ENCODE data around the gene ABHD12B. TPM values are rescaled to one million over a fixed set of nuclear protein-coding genes. Genes with fewer than 3 reads are reported as not detected.
"Not testable (repeated sequence)": the region's sequence is repeated elsewhere in the genome, so short reads cannot be mapped to it uniquely, and the experiment has no call there.

The ABHD12B gene
- polyA plus RNA-seq, 3 donors = 0.45 to 0.54 TPM; not detected in 1

GRCh38 chr14:50937800-50938199 lies 65.9 kb downstream of the ABHD12B start:
- H3K4me2 ChIP-seq (replicated peaks; ENCODE audit: extremely low read depth, low read length, poor library complexity, severe bottlenecking) = peak overlapping the region; percentile 61
- H3K79me2 ChIP-seq (ENCODE audit: insufficient read depth, low read length) = peaks cover 85% of the 10 kb centered on the region
- peak overlapping the region in 1 of 2 donors; percentile 65 for H3K4me3 Mint-ChIP-seq
- H3K27ac Mint-ChIP-seq = peak overlapping the region; percentile 90 to 98 (median 94)
- peaks cover 39 to 60% of the 10 kb centered on the region in 2 donors for H3K36me3 Mint-ChIP-seq
- no peak for TF ChIP-seq CTCF (IDR thresholded peaks at IDR 0.05)
- no peaks in the 10 kb centered on the region for H3K27me3 ChIP-seq (ENCODE audit: control insufficient read depth in 2 of 2, insufficient read depth in 2 of 2, low read length in 2 of 2)
- H3K4me1 Mint-ChIP-seq = peaks cover 69% of the 10 kb centered on the region
- intact Hi-C loops (cut with micrococcal nuclease) = no loop called here
- no peak overlapping the region for H2AFZ ChIP-seq (ENCODE audit: insufficient read depth, low read depth, low read length, poor library complexity, severe bottlenecking)
- peaks cover 0 to 2% (median 0%) of the 10 kb centered on the region in 7 donors for H3K9me3 Mint-ChIP-seq
- peak overlapping the region; percentile 66 to 86 for H3K27ac ChIP-seq (ENCODE audit: low read depth in 1 of 2, low read length in 2 of 2)
- no peaks in the 10 kb centered on the region for H3K9me3 ChIP-seq (replicated peaks in 1 of 2; ENCODE audit: control insufficient read depth in 1 of 2, insufficient read depth in 1 of 2, low read length in 2 of 2)
- peaks cover 32 to 41% of the 10 kb centered on the region in 2 donors for H3K36me3 ChIP-seq (replicated peaks in 1 of 2; ENCODE audit: control insufficient read depth in 1 of 2, insufficient read depth in 2 of 2, low read length in 2 of 2)
- peaks cover 66 to 71% of the 10 kb centered on the region in 2 donors for H3K4me1 ChIP-seq (ENCODE audit: control insufficient read depth in 1 of 2, insufficient read depth in 2 of 2, low read length in 2 of 2)
- no peaks in the 10 kb centered on the region for H3K27me3 Mint-ChIP-seq (ENCODE audit: low read depth in 3 of 3)
- 24% methylated on average over 2 of the region's 4 CpGs for WGBS (ENCODE audit: insufficient coverage)
- H3K9ac ChIP-seq (ENCODE audit: insufficient read depth, low read length, poor library complexity, severe bottlenecking) = peak overlapping the region; percentile 38
- peak overlapping the region in 1 of 3 experiments; percentile 58 for H3K4me3 ChIP-seq (replicated peaks in 1 of 3; ENCODE audit: low read depth in 2 of 3, low read length in 3 of 3)
- peaks cover 3% of the 10 kb centered on the region for H4K20me1 ChIP-seq (ENCODE audit: insufficient read depth, low read length)
- DNase-seq = no peak

GRCh38 chr14:50941151-50941550 lies 69.3 kb downstream of the ABHD12B start:
- peaks cover 3% of the 10 kb centered on the region for H4K20me1 ChIP-seq (ENCODE audit: insufficient read depth, low read length)
- no peak for DNase-seq
- peak overlapping the region in 1 of 2 donors; percentile 40 for H3K4me3 Mint-ChIP-seq
- H3K4me2 ChIP-seq (replicated peaks; ENCODE audit: extremely low read depth, low read length, poor library complexity, severe bottlenecking) = peak overlapping the region; percentile 22
- no peaks in the 10 kb centered on the region for H3K9me3 ChIP-seq (replicated peaks in 1 of 2; ENCODE audit: control insufficient read depth in 1 of 2, insufficient read depth in 1 of 2, low read length in 2 of 2)
- intact Hi-C loops (cut with micrococcal nuclease) = no loop called here
- TF ChIP-seq CTCF (IDR thresholded peaks at IDR 0.05) = no peak
- H3K36me3 ChIP-seq (replicated peaks in 1 of 2; ENCODE audit: control insufficient read depth in 1 of 2, insufficient read depth in 2 of 2, low read length in 2 of 2) = peaks cover 8 to 9% of the 10 kb centered on the region in 2 donors
- no peak overlapping the region for H2AFZ ChIP-seq (ENCODE audit: insufficient read depth, low read depth, low read length, poor library complexity, severe bottlenecking)
- WGBS (ENCODE audit: insufficient coverage) = 54% methylated on average over 6 of the region's 6 CpGs
- peaks cover 64 to 71% of the 10 kb centered on the region in 2 donors for H3K4me1 ChIP-seq (ENCODE audit: control insufficient read depth in 1 of 2, insufficient read depth in 2 of 2, low read length in 2 of 2)
- no peak overlapping the region for H3K4me3 ChIP-seq (replicated peaks in 1 of 3; ENCODE audit: low read depth in 2 of 3, low read length in 3 of 3)
- H3K27ac ChIP-seq (ENCODE audit: low read depth in 1 of 2, low read length in 2 of 2) = no peak overlapping the region
- peaks cover 0 to 2% (median 0%) of the 10 kb centered on the region in 7 donors for H3K9me3 Mint-ChIP-seq
- H3K4me1 Mint-ChIP-seq = peaks cover 64% of the 10 kb centered on the region
- H3K27ac Mint-ChIP-seq = peak overlapping the region in 4 of 7 donors; percentile 0 to 79 (median 49)
- no peaks in the 10 kb centered on the region for H3K27me3 ChIP-seq (ENCODE audit: control insufficient read depth in 2 of 2, insufficient read depth in 2 of 2, low read length in 2 of 2)
- no peak overlapping the region for H3K9ac ChIP-seq (ENCODE audit: insufficient read depth, low read length, poor library complexity, severe bottlenecking)
- peaks cover 16 to 26% of the 10 kb centered on the region in 2 donors for H3K36me3 Mint-ChIP-seq
- H3K79me2 ChIP-seq (ENCODE audit: insufficient read depth, low read length) = peaks cover 74% of the 10 kb centered on the region
- no peaks in the 10 kb centered on the region for H3K27me3 Mint-ChIP-seq (ENCODE audit: low read depth in 3 of 3)

GRCh38 chr14:50941638-50942037 lies 69.8 kb downstream of the ABHD12B start:
- not testable (repeated sequence) for H3K9me3 ChIP-seq (replicated peaks in 1 of 2; ENCODE audit: control insufficient read depth in 1 of 2, insufficient read depth in 1 of 2, low read length in 2 of 2); DNase-seq; H2AFZ ChIP-seq (ENCODE audit: insufficient read depth, low read depth, low read length, poor library complexity, severe bottlenecking); H3K27me3 ChIP-seq (ENCODE audit: control insufficient read depth in 2 of 2, insufficient read depth in 2 of 2, low read length in 2 of 2); H3K27me3 Mint-ChIP-seq (ENCODE audit: low read depth in 3 of 3); H3K9ac ChIP-seq (ENCODE audit: insufficient read depth, low read length, poor library complexity, severe bottlenecking); H3K36me3 ChIP-seq (replicated peaks in 1 of 2; ENCODE audit: control insufficient read depth in 1 of 2, insufficient read depth in 2 of 2, low read length in 2 of 2); H3K9me3 Mint-ChIP-seq; H4K20me1 ChIP-seq (ENCODE audit: insufficient read depth, low read length)
- H3K4me3 Mint-ChIP-seq = peak overlapping the region in 1 of 2 donors; percentile 82
- Histone ChIP-seq H3K4me1 (ENCODE audit: control insufficient read depth in 1 of 2, insufficient read depth in 2 of 2, low read length in 2 of 2) (peaks cover 59 to 66% of the 10 kb centered on the region in 2 donors), H3K4me2 (replicated peaks; ENCODE audit: extremely low read depth, low read length, poor library complexity, severe bottlenecking) (peak overlapping the region; percentile 98), H3K27ac (ENCODE audit: low read depth in 1 of 2, low read length in 2 of 2) (peak overlapping the region in 1 of 2 donors; percentile 7), H3K4me3 (replicated peaks in 1 of 3; ENCODE audit: low read depth in 2 of 3, low read length in 3 of 3) (peak overlapping the region in 1 of 3 experiments; percentile 96), H3K79me2 (ENCODE audit: insufficient read depth, low read length) (peaks cover 69% of the 10 kb centered on the region)
- H3K27ac Mint-ChIP-seq = peak overlapping the region in 3 of 7 donors; percentile 8 to 59 (median 43)
- 100% methylated on average over 3 of the region's 8 CpGs for WGBS (ENCODE audit: insufficient coverage)
- intact Hi-C loops (cut with micrococcal nuclease) = loop anchor here in 1 of 2 donors (2.0 kb wide), 1 partner anchor 13 kb away; no protein-coding TSS in a partner anchor
- peaks cover 59% of the 10 kb centered on the region for H3K4me1 Mint-ChIP-seq
- peaks cover 16 to 23% of the 10 kb centered on the region in 2 donors for H3K36me3 Mint-ChIP-seq

Measured in CD14-positive monocyte (primary cell).